Activated CD4-positive, alpha-beta memory T cell treated with anti-CD3 and anti-CD28 coated beads for 36 hours (primary cell): ENCODE measurements around the gene ANKRD16. TPM values are rescaled to one million over a fixed set of nuclear protein-coding genes. Genes with fewer than 3 reads are reported as not detected.
"Not testable (repeated sequence)": the region's sequence is repeated elsewhere in the genome, so short reads cannot be mapped to it uniquely, and the experiment has no call there.

Experiments
- CTCF ChIA-PET: fragments of 350-600 bp; sonication (Branson Sonifier 250); formaldehyde crosslinking; loops from one replicate; lab custom pipeline; 2021; ENCODE audit warnings: antibody characterized with exemption, inconsistent platforms; lab: Charles Lee
- POLR2A ChIA-PET: fragments of 350-600 bp; sonication (Branson Sonifier 250); formaldehyde crosslinking; loops from one replicate; lab custom pipeline; 2021; ENCODE audit warnings: antibody characterized with exemption; lab: Charles Lee
- DNase-seq: peaks from one replicate; pipeline ENCODE4 v3.0.0-alpha.2; 2020
- H3K27ac Mint-ChIP-seq: one replicate; pipeline ENCODE4 v1.8.0; 2021; ENCODE audit warnings: mixed read lengths
- H3K27me3 Mint-ChIP-seq: one replicate; pipeline ENCODE4 v1.8.0; 2021; ENCODE audit warnings: mixed read lengths
- H3K36me3 Mint-ChIP-seq: one replicate; pipeline ENCODE4 v1.8.0; 2021; ENCODE audit warnings: mixed read lengths
- H3K4me1 Mint-ChIP-seq: one replicate; pipeline ENCODE4 v1.8.0; 2021; ENCODE audit warnings: low read depth, mixed read lengths
- H3K4me3 Mint-ChIP-seq: one replicate; pipeline ENCODE4 v1.8.0; 2021; ENCODE audit warnings: mild to moderate bottlenecking, mixed read lengths
- H3K9me3 Mint-ChIP-seq: one replicate; pipeline ENCODE4 v1.8.0; 2021; ENCODE audit warnings: mixed read lengths
- intact Hi-C: fragments of 100-400 bp; cut with micrococcal nuclease; formaldehyde crosslinking; loops from one replicate; pipeline ENCODE4 v1.15.1; 2023
- total RNA-seq, 2 experiments: library from RNA; stranded (reverse); gene quantifications; one replicate each; pipeline ENCODE4 v1.2.3, GENCODE V29; 2021

The ANKRD16 gene
- total RNA-seq, 2 experiments from 2014 or later, result 5.9 to 6.4 TPM

DNA sequence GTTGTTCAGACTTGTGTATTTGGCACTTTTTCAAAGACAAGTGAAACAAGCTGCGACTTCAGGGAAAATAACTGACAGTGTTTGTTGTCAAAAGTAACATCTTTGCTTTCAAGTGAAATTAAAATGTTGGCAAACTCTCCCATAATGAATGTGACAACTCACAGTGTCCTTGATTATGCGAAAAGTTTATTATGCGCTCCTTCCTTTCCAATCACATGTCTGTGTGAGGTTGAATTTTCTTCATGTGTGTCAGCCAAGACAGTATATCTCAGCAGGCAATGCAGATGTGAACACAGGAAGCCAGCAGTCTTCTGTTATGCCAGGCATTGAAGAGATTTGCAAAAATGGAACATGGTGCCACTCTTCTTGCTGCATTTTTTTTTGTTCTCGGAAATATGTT is 29.1 kb upstream of the ANKRD16 start:
- no peak for DNase-seq
- H3K27me3 Mint-ChIP-seq, result no peaks in the 10 kb centered on the region
- H3K4me1 Mint-ChIP-seq, result peaks cover 1% of the 10 kb centered on the region
- ChIA-PET POLR2A (no interaction called here), CTCF (no interaction called here)
- H3K27ac Mint-ChIP-seq, result no peak overlapping the region
- no peaks in the 10 kb centered on the region for H3K9me3 Mint-ChIP-seq
- H3K4me3 Mint-ChIP-seq, result no peak overlapping the region
- peaks cover 47% of the 10 kb centered on the region for H3K36me3 Mint-ChIP-seq
- intact Hi-C loops, result no loop called here

DNA sequence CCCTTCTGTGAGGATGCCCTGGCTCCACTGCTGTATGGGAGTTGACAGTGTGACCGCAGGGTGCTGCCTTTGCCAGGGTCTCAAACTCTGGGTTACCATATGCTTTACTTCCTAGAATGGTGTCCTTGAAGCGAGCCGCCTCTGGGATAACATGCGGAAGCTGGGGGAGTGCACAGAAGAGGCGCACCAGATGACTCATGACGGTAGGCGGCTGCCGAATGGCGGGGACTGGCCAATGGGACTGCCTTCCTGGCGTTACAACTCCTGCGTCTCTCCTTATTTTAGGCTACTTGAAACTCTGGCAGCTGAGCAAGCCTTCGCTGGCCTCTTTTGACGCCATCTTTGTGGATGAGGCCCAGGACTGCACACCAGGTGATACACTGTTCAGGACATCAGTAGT is 27.6 kb upstream of the ANKRD16 start:
- Mint-ChIP-seq H3K4me1 (peaks cover 1% of the 10 kb centered on the region), H3K4me3 (no peak overlapping the region), H3K9me3 (no peaks in the 10 kb centered on the region), H3K27me3 (no peaks in the 10 kb centered on the region), H3K36me3 (peaks cover 41% of the 10 kb centered on the region), H3K27ac (no peak overlapping the region)
- ChIA-PET CTCF (no interaction called here), POLR2A (no interaction called here)
- intact Hi-C loops, result no loop called here
- no peak for DNase-seq

DNA sequence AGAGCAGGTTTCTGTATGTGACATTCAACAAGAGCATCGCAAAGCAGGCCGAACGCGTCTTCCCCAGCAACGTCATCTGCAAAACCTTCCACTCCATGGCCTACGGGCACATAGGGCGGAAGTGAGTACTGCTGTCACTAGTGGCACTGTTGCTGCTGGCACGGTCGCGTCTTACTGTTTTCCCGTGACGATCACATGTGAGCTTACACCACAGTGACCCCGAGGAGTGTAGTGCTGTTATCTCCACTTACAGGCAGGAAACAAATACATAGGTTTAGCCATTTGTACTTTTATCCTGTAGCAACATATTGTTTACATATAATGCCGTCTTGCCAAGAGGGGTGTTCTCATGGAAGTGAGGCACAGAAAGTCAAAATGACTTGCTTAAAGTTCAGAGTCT is 25.8 kb upstream of the ANKRD16 start:
- Mint-ChIP-seq H3K27me3 (no peaks in the 10 kb centered on the region), H3K27ac (no peak overlapping the region), H3K9me3 (no peaks in the 10 kb centered on the region), H3K36me3 (peaks cover 42% of the 10 kb centered on the region), H3K4me1 (peaks cover 4% of the 10 kb centered on the region), H3K4me3 (no peak overlapping the region)
- intact Hi-C loops, result no loop called here
- ChIA-PET POLR2A (no interaction called here), CTCF (interaction anchor here (1.4 kb wide), 1 partner anchor 42 kb away, joined by 4 read pairs; no protein-coding TSS in a partner anchor)
- no peak for DNase-seq

DNA sequence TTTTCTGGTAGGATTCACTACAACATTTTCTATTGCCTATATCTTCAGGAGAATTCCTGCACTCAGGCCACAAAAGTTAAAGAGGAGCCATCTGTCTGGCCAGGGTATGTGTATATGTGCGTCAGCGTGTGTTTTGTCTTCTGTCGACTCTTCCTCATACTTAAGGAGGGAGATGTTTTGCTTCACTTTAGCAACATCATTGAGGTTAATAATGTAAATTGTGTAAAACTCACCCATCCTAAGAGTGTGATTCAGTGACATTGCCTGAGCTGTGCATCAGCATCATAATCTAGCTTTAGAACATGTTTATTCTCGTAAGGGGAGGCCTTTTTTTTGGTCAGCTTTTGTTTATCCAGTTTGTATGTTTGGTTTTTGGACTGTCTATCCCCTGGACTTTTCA is 24.0 kb upstream of the ANKRD16 start:
- H3K9me3 Mint-ChIP-seq, result no peaks in the 10 kb centered on the region
- no peak overlapping the region for H3K27ac Mint-ChIP-seq
- no peak overlapping the region for H3K4me3 Mint-ChIP-seq
- CTCF ChIA-PET, result no interaction called here
- intact Hi-C loops, result no loop called here
- H3K27me3 Mint-ChIP-seq, result no peaks in the 10 kb centered on the region
- peaks cover 49% of the 10 kb centered on the region for H3K36me3 Mint-ChIP-seq
- POLR2A ChIA-PET, result no interaction called here
- no peak for DNase-seq
- peaks cover 4% of the 10 kb centered on the region for H3K4me1 Mint-ChIP-seq

DNA sequence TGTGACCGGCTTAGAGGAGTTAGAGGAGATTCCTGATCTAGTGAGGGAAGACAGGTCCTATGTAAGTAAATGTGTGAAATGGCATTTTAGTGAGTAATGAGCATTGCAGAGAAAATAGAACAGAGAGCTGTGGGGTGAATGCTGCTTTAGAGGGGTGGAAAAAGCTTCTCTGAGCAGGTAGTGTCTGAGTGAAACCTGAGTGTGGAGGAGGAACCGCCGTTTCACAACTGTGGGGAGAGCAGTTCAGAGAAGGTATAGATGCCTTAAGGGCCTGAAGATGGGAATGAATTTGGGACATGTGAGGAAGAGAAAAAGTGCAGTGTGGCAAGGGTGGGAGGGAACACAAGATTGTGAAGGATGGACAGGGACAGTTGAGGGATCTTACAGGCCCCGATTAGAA is 22.0 kb upstream of the ANKRD16 start:
- POLR2A ChIA-PET, result no interaction called here
- no peak overlapping the region for H3K27ac Mint-ChIP-seq
- no peaks in the 10 kb centered on the region for H3K27me3 Mint-ChIP-seq
- peaks cover 8% of the 10 kb centered on the region for H3K4me1 Mint-ChIP-seq
- CTCF ChIA-PET, result no interaction called here
- H3K9me3 Mint-ChIP-seq, result no peaks in the 10 kb centered on the region
- H3K4me3 Mint-ChIP-seq, result no peak overlapping the region
- DNase-seq, result no peak
- H3K36me3 Mint-ChIP-seq, result peaks cover 47% of the 10 kb centered on the region
- intact Hi-C loops, result no loop called here

DNA sequence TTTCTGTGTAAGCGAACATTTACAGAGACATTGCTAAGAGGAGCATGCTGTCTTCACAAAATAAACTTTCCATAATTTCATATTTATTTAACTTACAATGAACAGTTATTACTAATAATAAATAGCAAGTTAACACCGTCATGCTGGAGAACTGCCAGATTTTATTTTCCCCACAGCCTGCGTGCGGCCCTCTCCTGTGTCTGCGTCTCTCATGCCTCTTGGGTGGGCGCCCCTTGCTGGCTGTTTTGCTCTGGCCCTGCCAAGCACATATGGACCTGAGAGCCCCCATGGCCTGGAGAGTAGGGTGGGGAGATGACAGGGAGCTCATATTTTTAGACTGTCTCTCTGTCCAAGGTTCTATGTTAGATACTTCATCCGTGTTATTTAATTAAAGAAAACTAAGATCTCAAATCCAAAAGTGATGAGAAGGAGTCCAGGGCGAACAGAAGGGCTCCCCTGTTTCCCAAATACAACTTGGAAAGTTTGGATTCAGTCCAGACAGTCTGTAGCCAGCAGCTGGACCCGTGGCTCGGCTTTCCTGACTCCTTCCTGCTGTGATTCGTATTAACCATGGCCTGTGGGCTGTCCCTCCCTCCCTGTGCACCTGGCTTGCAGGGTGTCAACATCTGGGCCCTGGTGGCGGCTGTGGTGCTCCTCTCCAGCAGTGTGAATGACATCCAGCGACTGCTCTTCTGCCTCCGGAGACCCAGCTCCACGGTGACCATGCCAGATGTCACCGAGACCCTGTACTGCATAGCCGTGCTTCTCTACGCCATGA is 20.8 kb upstream of the ANKRD16 start:
- Mint-ChIP-seq H3K36me3 (peaks cover 52% of the 10 kb centered on the region), H3K4me1 (peaks cover 13% of the 10 kb centered on the region), H3K27me3 (no peaks in the 10 kb centered on the region), H3K4me3 (no peak overlapping the region), H3K9me3 (no peaks in the 10 kb centered on the region), H3K27ac (no peak overlapping the region)
- DNase-seq, result no peak
- ChIA-PET CTCF (no interaction called here), POLR2A (interaction anchor here (0.5 kb wide), 1 partner anchor 109 kb away, joined by 3 read pairs; no protein-coding TSS in a partner anchor)
- intact Hi-C loops, result no loop called here

DNA sequence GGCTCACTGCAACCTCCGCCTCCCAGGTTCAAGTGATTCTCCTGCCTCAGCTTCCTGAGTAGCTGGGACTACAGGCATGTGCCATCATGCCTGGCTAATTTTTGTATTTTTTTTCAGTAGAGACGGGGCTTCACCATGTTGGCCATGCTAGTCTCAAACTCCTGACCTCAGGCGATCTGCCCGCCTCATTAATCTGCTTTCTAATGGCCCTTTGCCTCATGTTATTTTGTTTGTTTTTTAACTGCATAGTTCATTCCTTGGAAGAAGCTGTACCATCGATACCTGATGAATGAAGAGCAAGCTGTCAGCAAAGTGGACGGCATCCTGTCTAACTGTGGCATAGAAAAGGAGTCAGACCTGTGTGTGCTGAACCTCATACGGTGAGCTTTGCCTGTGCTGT is 19.0 kb upstream of the ANKRD16 start:
- Mint-ChIP-seq H3K4me1 (peaks cover 22% of the 10 kb centered on the region), H3K36me3 (peaks cover 48% of the 10 kb centered on the region)
- intact Hi-C loops, H3K9me3 Mint-ChIP-seq, DNase-seq, H3K4me3 Mint-ChIP-seq, POLR2A ChIA-PET, H3K27me3 Mint-ChIP-seq, H3K27ac Mint-ChIP-seq: not testable (repeated sequence)
- CTCF ChIA-PET, result interaction anchor here (1.4 kb wide), 1 partner anchor 18 kb away, joined by 3 read pairs; the partner anchor contains the start of gene FBH1

DNA sequence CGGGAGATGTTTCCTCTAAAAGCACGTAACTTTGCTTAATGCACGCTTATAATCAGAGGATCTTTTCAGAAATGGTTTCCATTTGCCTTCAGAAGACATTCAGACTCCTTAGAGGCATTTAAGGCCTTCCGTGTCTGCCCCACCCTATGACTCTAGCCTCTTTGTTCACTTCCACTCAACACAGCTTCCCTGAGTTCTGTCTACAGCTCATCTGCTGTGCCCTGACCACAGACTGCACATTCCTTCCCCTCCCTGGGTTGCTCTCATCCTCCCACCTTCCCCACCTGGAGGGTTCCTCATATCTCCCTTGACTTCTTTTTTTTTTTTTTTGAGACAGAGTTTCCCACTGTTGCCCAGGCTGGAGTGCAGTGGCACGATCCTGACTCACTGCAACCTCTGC is 17.0 kb upstream of the ANKRD16 start:
- POLR2A ChIA-PET, result no interaction called here
- Mint-ChIP-seq H3K27me3 (no peaks in the 10 kb centered on the region), H3K9me3 (no peaks in the 10 kb centered on the region), H3K27ac (no peak overlapping the region), H3K4me1 (peaks cover 29% of the 10 kb centered on the region), H3K4me3 (no peak overlapping the region), H3K36me3 (peaks cover 46% of the 10 kb centered on the region)
- CTCF ChIA-PET, result interaction anchor here (0.6 kb wide), 1 partner anchor 285 kb away, joined by 3 read pairs; no protein-coding TSS in a partner anchor
- intact Hi-C loops, result no loop called here
- no peak for DNase-seq

DNA sequence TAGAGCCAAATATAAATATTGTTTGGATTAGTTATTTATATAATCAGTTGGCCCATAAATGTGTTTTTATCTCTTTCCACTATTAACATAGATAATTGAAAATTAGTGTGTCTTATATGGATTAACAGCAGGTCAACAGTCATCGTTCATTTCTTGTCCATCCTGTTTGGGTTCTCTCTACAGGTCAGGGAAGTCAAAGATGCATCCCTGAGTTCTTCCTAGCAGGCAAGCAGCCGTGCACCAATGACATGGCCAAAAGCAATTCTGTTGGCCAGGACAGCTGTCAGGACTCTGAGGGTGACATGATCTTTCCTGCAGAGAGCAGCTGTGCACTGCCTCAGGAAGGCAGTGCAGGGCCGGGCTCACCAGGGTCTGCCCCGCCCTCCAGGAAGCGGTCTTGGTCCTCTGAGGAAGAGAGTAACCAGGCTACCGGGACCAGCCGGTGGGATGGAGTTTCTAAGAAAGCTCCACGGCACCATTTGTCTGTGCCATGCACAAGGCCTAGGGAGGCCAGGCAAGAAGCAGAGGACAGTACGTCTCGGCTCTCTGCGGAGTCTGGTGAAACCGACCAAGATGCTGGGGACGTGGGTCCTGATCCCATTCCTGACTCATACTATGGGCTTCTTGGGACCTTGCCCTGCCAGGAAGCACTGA is 16.3 kb upstream of the ANKRD16 start:
- no peak for DNase-seq
- Mint-ChIP-seq H3K27ac (no peak overlapping the region), H3K27me3 (no peaks in the 10 kb centered on the region), H3K36me3 (peaks cover 41% of the 10 kb centered on the region), H3K4me3 (no peak overlapping the region), H3K4me1 (peaks cover 27% of the 10 kb centered on the region), H3K9me3 (no peaks in the 10 kb centered on the region)
- POLR2A ChIA-PET, result no interaction called here
- intact Hi-C loops, result no loop called here
- CTCF ChIA-PET, result no interaction called here

DNA sequence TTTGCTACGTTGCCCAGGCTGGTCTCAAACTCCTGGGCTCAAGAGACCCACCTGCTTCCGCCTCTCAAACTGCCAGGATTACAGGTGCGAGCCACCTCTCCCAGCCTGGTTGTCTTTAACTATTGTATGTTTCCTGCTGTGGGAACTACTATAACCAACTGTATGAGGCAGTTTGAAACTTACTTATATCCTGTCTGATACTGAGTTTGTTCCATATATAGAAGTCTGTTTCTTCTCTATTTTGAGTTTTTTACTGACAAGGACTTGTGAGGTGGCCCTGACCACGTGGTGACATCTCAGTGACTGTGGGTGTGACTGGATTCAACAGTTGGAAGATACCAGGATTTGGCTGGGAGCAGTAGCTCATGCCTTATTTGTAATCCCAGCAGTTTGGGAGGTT is 14.5 kb upstream of the ANKRD16 start:
- peaks cover 30% of the 10 kb centered on the region for H3K36me3 Mint-ChIP-seq
- H3K27me3 Mint-ChIP-seq, result no peaks in the 10 kb centered on the region
- H3K9me3 Mint-ChIP-seq, result no peaks in the 10 kb centered on the region
- H3K4me3 Mint-ChIP-seq, result no peak overlapping the region
- ChIA-PET CTCF (no interaction called here), POLR2A (no interaction called here)
- H3K4me1 Mint-ChIP-seq, result peaks cover 27% of the 10 kb centered on the region
- peak overlapping the region; percentile 77 for H3K27ac Mint-ChIP-seq
- intact Hi-C loops, result no loop called here
- peak; percentile 58 for DNase-seq

DNA sequence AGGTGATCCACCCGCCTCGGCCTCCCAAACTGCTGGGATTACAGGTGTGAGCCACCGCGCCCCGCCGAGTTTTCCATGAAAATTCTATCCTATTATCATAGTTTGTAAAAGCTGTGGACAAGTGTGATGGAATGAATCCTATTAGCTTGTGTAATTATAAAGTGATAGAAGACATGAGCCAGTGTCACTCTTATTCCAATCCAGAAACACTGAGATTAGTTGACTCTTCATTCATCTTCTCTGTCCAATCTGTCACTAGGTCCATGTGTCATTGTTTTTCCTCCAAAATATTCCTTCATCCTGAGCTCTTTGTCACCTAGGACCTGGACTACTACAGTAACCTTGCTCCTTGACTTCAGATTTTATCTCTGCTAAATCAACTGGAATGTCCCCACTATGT is 13.9 kb upstream of the ANKRD16 start:
- no peak for DNase-seq
- H3K27ac Mint-ChIP-seq, result peak overlapping the region; percentile 77
- H3K9me3 Mint-ChIP-seq, result no peaks in the 10 kb centered on the region
- H3K36me3 Mint-ChIP-seq, result peaks cover 24% of the 10 kb centered on the region
- H3K27me3 Mint-ChIP-seq, result no peaks in the 10 kb centered on the region
- intact Hi-C loops, result no loop called here
- H3K4me1 Mint-ChIP-seq, result peaks cover 27% of the 10 kb centered on the region
- CTCF ChIA-PET, result no interaction called here
- POLR2A ChIA-PET, result no interaction called here
- no peak overlapping the region for H3K4me3 Mint-ChIP-seq

DNA sequence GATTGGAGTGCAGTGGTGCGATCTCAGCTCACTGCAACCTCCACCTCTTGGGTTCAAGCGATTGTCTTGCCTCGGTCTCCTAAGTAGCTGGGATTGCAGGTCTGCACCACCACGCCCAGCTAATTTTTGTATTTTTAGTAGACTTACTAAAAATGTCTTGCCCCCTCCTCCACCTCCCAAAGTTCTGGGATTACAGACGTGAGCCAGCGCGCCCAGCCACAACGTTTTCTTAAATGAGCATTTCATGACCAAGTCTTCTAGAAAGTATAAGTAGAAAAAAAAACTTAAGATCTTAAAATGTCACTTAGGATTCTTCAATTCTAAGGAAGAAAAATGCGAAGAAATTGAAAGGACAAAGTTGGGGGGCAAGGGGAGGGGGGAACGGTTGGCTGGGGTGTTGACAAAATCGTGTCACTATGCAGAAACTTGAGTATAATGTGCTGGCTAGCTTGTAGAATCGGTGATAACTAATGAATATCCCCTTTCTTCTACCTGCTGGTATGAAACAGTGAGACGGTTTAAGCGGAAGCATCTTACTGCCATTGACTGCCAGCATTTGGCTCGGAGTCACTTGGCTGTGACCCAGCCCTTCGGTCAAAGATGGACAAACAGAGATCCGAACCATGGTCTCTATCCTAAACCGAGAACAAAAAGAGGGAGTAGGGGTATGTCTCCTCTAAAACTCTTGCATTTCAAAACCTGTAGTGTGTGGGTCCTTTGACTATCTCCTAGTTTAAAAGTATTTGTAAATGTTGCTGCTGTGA is 13.0 kb upstream of the ANKRD16 start:
- POLR2A ChIA-PET, result no interaction called here
- Mint-ChIP-seq H3K4me1 (peaks cover 27% of the 10 kb centered on the region), H3K27ac (no peak overlapping the region), H3K36me3 (peaks cover 26% of the 10 kb centered on the region), H3K4me3 (no peak overlapping the region), H3K9me3 (peaks cover 4% of the 10 kb centered on the region), H3K27me3 (no peaks in the 10 kb centered on the region)
- intact Hi-C loops, result no loop called here
- no peak for DNase-seq
- CTCF ChIA-PET, result no interaction called here
